COLO829 (cell line): ENCODE measurements around the gene YOD1.
"Not testable (repeated sequence)": the region's sequence is repeated elsewhere in the genome, so short reads cannot be mapped to it uniquely, and the experiment has no call there.

Experiments used
- DNase-seq: peaks from one replicate; pipeline ENCODE4 v3.0.0; 2012; ENCODE audit warnings: low spot score

The YOD1 gene

GRCh38 chr1:207049054-207049453 lies 2.0 kb downstream of the YOD1 start:
- DNase-seq, result no peak

- no peak for DNase-seq
Measured at GRCh38 chr1:207048041-207048440, 3.0 kb downstream of the YOD1 start.

- no peak for DNase-seq
Measured at GRCh38 chr1:207047505-207047904, 3.5 kb downstream of the YOD1 start.

- no peak for DNase-seq
Measured at GRCh38 chr1:207045453-207045852, 5.6 kb downstream of the YOD1 start.

- DNase-seq, result not testable (repeated sequence)
Measured at GRCh38 chr1:207041397-207041796, 9.6 kb downstream of the YOD1 start.

- peak; percentile 85 for DNase-seq
Measured at GRCh38 chr1:207040181-207040533, 10.9 kb downstream of the YOD1 start.

GRCh38 chr1:207039380-207040180 lies 11.4 kb downstream of the YOD1 start:
- no peak for DNase-seq

GRCh38 chr1:207036865-207037264 lies 14.1 kb downstream of the YOD1 start:
- DNase-seq, result no peak

GRCh38 chr1:207035877-207036551 lies 15.0 kb downstream of the YOD1 start:
- DNase-seq, result no peak

GRCh38 chr1:207034998-207035397 lies 16.0 kb downstream of the YOD1 start:
- no peak for DNase-seq

GRCh38 chr1:207034208-207034607 lies 16.8 kb downstream of the YOD1 start:
- DNase-seq, result no peak

GRCh38 chr1:207033302-207033701 lies 17.7 kb downstream of the YOD1 start:
- DNase-seq, result no peak

GRCh38 chr1:207032528-207033017 lies 18.4 kb downstream of the YOD1 start, which contains the start of gene C1orf116:
C1orf116 (minus strand) TSS chr1:207032756; CDS start chr1:207027598, 5,158 bp downstream.
- peak; percentile 72 for DNase-seq

GRCh38 chr1:207031632-207032264 lies 19.3 kb downstream of the YOD1 start:
- DNase-seq, result no peak

- no peak for DNase-seq
Measured at GRCh38 chr1:207031016-207031415, 20.0 kb downstream of the YOD1 start.

GRCh38 chr1:207030522-207031009 lies 20.4 kb downstream of the YOD1 start:
- no peak for DNase-seq

- no peak for DNase-seq
Measured at GRCh38 chr1:207029701-207030521, 21.1 kb downstream of the YOD1 start.

- DNase-seq, result no peak
Measured at GRCh38 chr1:207028884-207029650, 21.9 kb downstream of the YOD1 start.

- no peak for DNase-seq
Measured at GRCh38 chr1:207027921-207028320, 23.1 kb downstream of the YOD1 start.

GRCh38 chr1:207027206-207027777 lies 23.7 kb downstream of the YOD1 start:
- DNase-seq, result no peak

GRCh38 chr1:207026104-207026534 lies 24.9 kb downstream of the YOD1 start:
- DNase-seq, result peak; percentile 76
